HepG2 (cell line): ENCODE measurements around the gene S100A13. TPM values are rescaled to one million over a fixed set of nuclear protein-coding genes. Genes with fewer than 3 reads are reported as not detected.

Experiments used
- NCOA1 ChIP-seq: sonication (generic); formaldehyde crosslinking; IDR thresholded peaks from 2 replicates; pipeline ENCODE4 v1.9.0; 2021; ENCODE audit warnings: missing genetic modification reagents
- NRL ChIP-seq: sonication (generic); formaldehyde crosslinking; IDR thresholded peaks from 2 replicates; pipeline ENCODE4 v1.5.0; 2020; ENCODE audit warnings: missing genetic modification reagents, mild to moderate bottlenecking, moderate library complexity, borderline replicate concordance
- SNAI1 ChIP-seq: sonication (generic); formaldehyde crosslinking; IDR thresholded peaks from 2 replicates; pipeline ENCODE4 v1.5.0; 2020; ENCODE audit warnings: mild to moderate bottlenecking, missing genetic modification reagents, borderline replicate concordance
- SRY ChIP-seq: sonication (generic); formaldehyde crosslinking; IDR thresholded peaks from 2 replicates; pipeline ENCODE4 v1.8.0; 2022; ENCODE audit warnings: mild to moderate bottlenecking, missing genetic modification reagents
- ZBTB3 ChIP-seq: sonication (generic); formaldehyde crosslinking; IDR thresholded peaks from 2 replicates; pipeline ENCODE4 v1.4.0; 2020; ENCODE audit warnings: low read depth, mild to moderate bottlenecking, moderate library complexity, missing genetic modification reagents, borderline replicate concordance
- ZFP41 ChIP-seq: sonication (generic); formaldehyde crosslinking; IDR thresholded peaks from 2 replicates; pipeline ENCODE4 v1.4.0; 2020; ENCODE audit warnings: mild to moderate bottlenecking, missing genetic modification reagents, borderline replicate concordance
- ZNF333 ChIP-seq: sonication (generic); formaldehyde crosslinking; IDR thresholded peaks from 2 replicates; pipeline ENCODE4 v1.4.0; 2020; ENCODE audit warnings: mild to moderate bottlenecking, missing genetic modification reagents, borderline replicate concordance
- ZNF639 ChIP-seq: conservative IDR thresholded peaks from 2 replicates; pipeline ENCODE4 v1.6.1; 2018; ENCODE audit warnings: missing genetic modification reagents
- polyA plus RNA-seq, 8 experiments: library from polyadenylated mRNA; depleted of rRNA in 3 of 8; stranded (reverse) in 7 of 8; unstranded in 1 of 8; fragments of >200 nt; fragmentation: Illumina TruSeq in 4 of 8; extraction: Trizol in 4 of 8; gene quantifications; 2 replicates each; pipeline versions ENCODE4 v1.2.1 to v1.2.3, GENCODE V29; 2011 to 2016; ENCODE audit warnings: low read depth in 4 of 8, missing spikeins in 1 of 8, mixed read lengths in 1 of 8; ENCODE audit not compliant: insufficient read depth in 1 of 8
- total RNA-seq, 5 experiments: library from RNA; depleted of rRNA; stranded (reverse); fragments of >200 nt; fragmentation: Illumina TruSeq; extraction: Trizol; gene quantifications; 2 replicates each; pipeline ENCODE4 v1.2.3, GENCODE V29; 2016; ENCODE audit warnings: low read depth in 1 of 5
- TF ChIP-seq, protein P1 (sequence below): sonication (generic); formaldehyde crosslinking; IDR thresholded peaks from 2 replicates; pipeline ENCODE4 v1.4.0; 2020; ENCODE audit warnings: missing genetic modification reagents
- TF ChIP-seq, protein P2 (sequence below): sonication (generic); formaldehyde crosslinking; IDR thresholded peaks from 2 replicates; pipeline ENCODE4 v1.8.0; 2022; ENCODE audit warnings: mild to moderate bottlenecking, missing genetic modification reagents, moderate library complexity
- TF ChIP-seq, protein P3 (sequence below): sonication (generic); formaldehyde crosslinking; IDR thresholded peaks from 2 replicates; pipeline ENCODE4 v1.8.0; 2022; ENCODE audit warnings: missing genetic modification reagents, mild to moderate bottlenecking, borderline replicate concordance
- TF ChIP-seq, protein P4 (sequence below): IDR thresholded peaks from 2 replicates; pipeline ENCODE4 v1.6.1; 2016; ENCODE audit warnings: low read depth

Gene S100A13
- total and polyA plus RNA-seq, 2 of the 13 experiments (the other 11 are each of a cell fraction or from before 2014, with no cell fraction given), result 89.5 to 172 TPM

DNA sequence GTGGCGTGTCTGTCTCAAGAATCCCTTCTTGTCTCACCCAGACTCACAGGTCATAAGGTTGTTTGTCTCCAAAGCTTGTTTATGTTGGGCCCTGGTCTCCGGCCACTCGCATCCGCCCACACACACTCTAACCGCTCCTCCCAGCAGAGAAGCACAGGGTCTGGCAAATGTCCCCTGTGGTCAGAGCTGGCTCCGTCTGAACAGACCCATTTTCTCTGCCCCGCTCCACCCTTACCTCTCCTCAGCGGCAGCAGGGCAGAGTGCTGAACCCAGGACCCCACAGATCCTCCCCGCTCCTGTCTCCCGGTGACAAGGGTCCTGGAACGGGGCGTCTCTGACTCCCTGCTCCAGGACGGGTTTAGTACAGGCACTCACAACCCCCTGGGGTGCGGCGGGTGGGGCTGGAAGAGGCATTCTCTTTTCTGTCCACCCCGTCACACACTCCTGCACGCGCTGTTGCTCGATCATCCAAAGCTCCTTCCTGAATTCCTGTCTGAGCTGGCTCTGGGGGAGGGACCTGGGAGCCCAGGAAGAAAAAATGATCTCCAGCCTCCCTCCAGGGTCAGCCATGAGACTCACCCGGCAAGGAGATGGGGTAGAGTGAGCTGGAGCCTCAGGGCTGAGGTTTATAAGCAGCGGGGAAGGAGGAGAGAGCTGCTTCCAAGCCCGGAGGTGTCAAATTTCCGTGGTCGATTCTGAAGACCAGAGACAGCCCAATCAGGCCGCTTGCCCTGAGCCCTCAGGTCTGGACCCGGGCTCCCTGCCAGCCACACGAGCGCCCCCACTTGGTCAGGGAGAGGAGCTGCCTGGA is at the start of gene S100A13 (continued):
- TF ChIP-seq, protein P1, sequence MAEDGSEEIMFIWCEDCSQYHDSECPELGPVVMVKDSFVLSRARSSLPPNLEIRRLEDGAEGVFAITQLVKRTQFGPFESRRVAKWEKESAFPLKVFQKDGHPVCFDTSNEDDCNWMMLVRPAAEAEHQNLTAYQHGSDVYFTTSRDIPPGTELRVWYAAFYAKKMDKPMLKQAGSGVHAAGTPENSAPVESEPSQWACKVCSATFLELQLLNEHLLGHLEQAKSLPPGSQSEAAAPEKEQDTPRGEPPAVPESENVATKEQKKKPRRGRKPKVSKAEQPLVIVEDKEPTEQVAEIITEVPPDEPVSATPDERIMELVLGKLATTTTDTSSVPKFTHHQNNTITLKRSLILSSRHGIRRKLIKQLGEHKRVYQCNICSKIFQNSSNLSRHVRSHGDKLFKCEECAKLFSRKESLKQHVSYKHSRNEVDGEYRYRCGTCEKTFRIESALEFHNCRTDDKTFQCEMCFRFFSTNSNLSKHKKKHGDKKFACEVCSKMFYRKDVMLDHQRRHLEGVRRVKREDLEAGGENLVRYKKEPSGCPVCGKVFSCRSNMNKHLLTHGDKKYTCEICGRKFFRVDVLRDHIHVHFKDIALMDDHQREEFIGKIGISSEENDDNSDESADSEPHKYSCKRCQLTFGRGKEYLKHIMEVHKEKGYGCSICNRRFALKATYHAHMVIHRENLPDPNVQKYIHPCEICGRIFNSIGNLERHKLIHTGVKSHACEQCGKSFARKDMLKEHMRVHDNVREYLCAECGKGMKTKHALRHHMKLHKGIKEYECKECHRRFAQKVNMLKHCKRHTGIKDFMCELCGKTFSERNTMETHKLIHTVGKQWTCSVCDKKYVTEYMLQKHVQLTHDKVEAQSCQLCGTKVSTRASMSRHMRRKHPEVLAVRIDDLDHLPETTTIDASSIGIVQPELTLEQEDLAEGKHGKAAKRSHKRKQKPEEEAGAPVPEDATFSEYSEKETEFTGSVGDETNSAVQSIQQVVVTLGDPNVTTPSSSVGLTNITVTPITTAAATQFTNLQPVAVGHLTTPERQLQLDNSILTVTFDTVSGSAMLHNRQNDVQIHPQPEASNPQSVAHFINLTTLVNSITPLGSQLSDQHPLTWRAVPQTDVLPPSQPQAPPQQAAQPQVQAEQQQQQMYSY, result no peak
- TF ChIP-seq, protein P2, sequence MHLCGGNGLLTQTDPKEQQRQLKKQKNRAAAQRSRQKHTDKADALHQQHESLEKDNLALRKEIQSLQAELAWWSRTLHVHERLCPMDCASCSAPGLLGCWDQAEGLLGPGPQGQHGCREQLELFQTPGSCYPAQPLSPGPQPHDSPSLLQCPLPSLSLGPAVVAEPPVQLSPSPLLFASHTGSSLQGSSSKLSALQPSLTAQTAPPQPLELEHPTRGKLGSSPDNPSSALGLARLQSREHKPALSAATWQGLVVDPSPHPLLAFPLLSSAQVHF (CRISPR knock-in tag), result no peak
- TF ChIP-seq NRL (no peak), ZFP41 (CRISPR knock-in tag) (no peak), NCOA1 (CRISPR knock-in tag) (no peak), SNAI1 (no peak), ZNF639 (CRISPR knock-in tag) (no peak), ZNF333 (CRISPR knock-in tag) (no peak; the same call in 1 of the 2 replicates), SRY (CRISPR knock-in tag) (0 out of 2 replicates have a peak, but pooled peaks have one; percentile 24), ZBTB3 (0 out of 2 replicates have a peak, but pooled peaks have one; percentile 50)
- TF ChIP-seq, protein P3, sequence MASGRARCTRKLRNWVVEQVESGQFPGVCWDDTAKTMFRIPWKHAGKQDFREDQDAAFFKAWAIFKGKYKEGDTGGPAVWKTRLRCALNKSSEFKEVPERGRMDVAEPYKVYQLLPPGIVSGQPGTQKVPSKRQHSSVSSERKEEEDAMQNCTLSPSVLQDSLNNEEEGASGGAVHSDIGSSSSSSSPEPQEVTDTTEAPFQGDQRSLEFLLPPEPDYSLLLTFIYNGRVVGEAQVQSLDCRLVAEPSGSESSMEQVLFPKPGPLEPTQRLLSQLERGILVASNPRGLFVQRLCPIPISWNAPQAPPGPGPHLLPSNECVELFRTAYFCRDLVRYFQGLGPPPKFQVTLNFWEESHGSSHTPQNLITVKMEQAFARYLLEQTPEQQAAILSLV (CRISPR knock-in tag), result peak; percentile 75; the same call in 1 of the 2 replicates
- TF ChIP-seq, protein P4, sequence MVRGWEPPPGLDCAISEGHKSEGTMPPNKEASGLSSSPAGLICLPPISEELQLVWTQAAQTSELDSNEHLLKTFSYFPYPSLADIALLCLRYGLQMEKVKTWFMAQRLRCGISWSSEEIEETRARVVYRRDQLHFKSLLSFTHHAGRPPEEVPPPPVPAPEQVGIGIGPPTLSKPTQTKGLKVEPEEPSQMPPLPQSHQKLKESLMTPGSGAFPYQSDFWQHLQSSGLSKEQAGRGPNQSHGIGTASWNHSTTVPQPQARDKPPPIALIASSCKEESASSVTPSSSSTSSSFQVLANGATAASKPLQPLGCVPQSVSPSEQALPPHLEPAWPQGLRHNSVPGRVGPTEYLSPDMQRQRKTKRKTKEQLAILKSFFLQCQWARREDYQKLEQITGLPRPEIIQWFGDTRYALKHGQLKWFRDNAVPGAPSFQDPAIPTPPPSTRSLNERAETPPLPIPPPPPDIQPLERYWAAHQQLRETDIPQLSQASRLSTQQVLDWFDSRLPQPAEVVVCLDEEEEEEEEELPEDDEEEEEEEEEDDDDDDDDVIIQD (CRISPR knock-in tag), result no peak
- TF ChIP-seq, all 625 proteins: peak for 136
